ENCODE results near the gene ASB8. TPM values are rescaled to one million over a fixed set of nuclear protein-coding genes. Genes with fewer than 3 reads are reported as not detected.

Gene ASB8, protein sequence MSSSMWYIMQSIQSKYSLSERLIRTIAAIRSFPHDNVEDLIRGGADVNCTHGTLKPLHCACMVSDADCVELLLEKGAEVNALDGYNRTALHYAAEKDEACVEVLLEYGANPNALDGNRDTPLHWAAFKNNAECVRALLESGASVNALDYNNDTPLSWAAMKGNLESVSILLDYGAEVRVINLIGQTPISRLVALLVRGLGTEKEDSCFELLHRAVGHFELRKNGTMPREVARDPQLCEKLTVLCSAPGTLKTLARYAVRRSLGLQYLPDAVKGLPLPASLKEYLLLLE
- polyA plus RNA-seq (2011; rRNA removed): 25.6 and 33.1 TPM in 2 replicates
- 10.7 and 14.4 TPM in 2 replicates for polyA plus RNA-seq (2012; cell fraction: cytosol; rRNA removed)
- polyA plus RNA-seq (2012; cell fraction: nucleus; rRNA removed): 5.8 and 7.9 TPM in 2 replicates
- 16.2 to 19.1 TPM (median 17.8 TPM) in 3 replicates for polyA plus RNA-seq (2017; fragmentation: RNase III; extraction: RNeasy Plus Mini Kit Qiagen cat#74134 plus additional on column Dnase treatment)
- polyA minus RNA-seq (2011; rRNA and poly(A)+ RNA removed): 30.3 and 37.6 TPM in 2 replicates

DNA sequence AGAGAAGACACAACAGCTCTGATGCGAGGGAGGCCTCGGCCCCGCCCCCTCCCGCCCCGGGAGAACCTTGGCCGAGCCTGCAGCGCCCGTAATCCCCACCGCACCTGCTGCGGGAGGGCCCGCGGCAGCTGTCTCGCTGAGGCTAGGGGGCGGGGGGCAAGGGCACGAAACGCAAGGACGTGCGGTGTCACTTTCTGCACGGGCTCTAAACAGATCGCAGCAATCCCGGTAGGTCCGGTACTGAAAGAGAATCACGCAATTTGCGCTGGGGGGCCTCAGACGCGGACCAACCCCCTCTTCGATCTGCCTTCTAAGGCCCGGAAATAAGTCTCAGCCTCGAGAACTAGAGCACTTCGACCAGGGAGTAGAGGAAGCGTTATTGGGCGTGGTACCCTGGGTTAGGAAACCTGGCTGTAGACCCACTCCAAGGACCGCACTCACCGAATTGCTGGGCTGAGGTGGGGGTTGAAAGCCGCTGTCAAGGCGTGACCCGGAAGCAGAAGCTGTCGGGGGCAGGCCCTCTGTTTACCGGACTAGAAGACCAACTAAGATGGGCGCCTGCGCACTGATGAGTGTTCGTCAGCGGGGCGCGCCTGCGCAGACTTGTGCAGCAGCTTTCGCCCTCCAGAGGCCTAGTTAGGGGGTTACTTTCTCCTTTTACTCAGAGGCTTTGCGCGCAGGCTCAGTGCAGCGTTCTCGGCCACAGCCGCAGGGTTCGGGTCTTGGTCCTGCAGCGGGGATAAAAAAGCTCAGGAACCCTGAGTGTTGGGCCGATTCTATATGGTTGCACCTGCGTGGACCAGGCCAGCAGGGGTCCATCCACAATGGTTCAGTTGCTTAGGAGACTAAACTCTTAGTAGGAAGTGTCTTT, at the start of gene ASB8:
ASB8 (minus strand) TSS at position 498 of the 871 bp plus-strand sequence. CDS start 4,019 bp downstream, outside the sequence.
- WGBS (ENCODE audit: missing lambda C conversion rate): under 1% methylated on average over 46 of the region's 56 CpGs
- ATAC-seq: peak; percentile 95 to 97
- POLR2A ChIA-PET: interaction anchor here (0.6 to 3.1 kb wide), 12 partner anchors 9 to 256 kb away, joined by 3 to 24 read pairs (median 4); partner anchors contain the start of genes PFKM, SENP1 and VDR
- Histone ChIP-seq H3K27ac (peak within 1 kb of the TSS; percentile 78 to 87), H3K4me1 (peaks cover 8% of the 10 kb centered on the region; the same call in 1 of the 3 replicates), H3K4me2 (peak within 1 kb of the TSS; percentile 90), H3K4me3 (peak within 1 kb of the TSS; percentile 82), H3K9me3 (no peaks in the 10 kb centered on the region)
- TF ChIP-seq POLR2A (IDR thresholded peaks at IDR 0.05; ENCODE audit: low read length) (peak; percentile 36; the same call in 1 of the 2 replicates), NFE2L2 (conservative IDR thresholded peaks at IDR 0.05; ENCODE audit: low read length) (no peak), ZC3H11A (IDR thresholded peaks at IDR 0.05) (no peak), KDM1A (IDR thresholded peaks at IDR 0.05; ENCODE audit: low read depth) (no peak), HOXB13 (CRISPR knock-in tag; IDR thresholded peaks at IDR 0.05; ENCODE audit: low read depth) (no peak), FOSL2 (IDR thresholded peaks at IDR 0.05) (no peak), FOSL2 (CRISPR knock-in tag; IDR thresholded peaks at IDR 0.05) (no peak), GATA3 (IDR thresholded peaks at IDR 0.05; ENCODE audit: borderline replicate concordance) (no peak), CBX8 (IDR thresholded peaks at IDR 0.05) (no peak), MAZ (IDR thresholded peaks at IDR 0.05; ENCODE audit: borderline replicate concordance, low read depth, low read length) (no peak), EP300 (IDR thresholded peaks at IDR 0.05) (no peak), RNF2 (IDR thresholded peaks at IDR 0.05; ENCODE audit: borderline replicate concordance, low read depth) (no peak), MAFK (IDR thresholded peaks at IDR 0.05; ENCODE audit: partially characterized antibody) (no peak), RARB (CRISPR knock-in tag; IDR thresholded peaks at IDR 0.05) (no peak), JUN (IDR thresholded peaks at IDR 0.05) (peak in 1 of 2 experiments; percentile 64; a peak in 3 of 5 replicates), RCOR1 (IDR thresholded peaks at IDR 0.05; ENCODE audit: low read depth, low read length) (no peak), ZNF302 (CRISPR knock-in tag; IDR thresholded peaks at IDR 0.05) (no peak), FOSB (CRISPR knock-in tag; IDR thresholded peaks at IDR 0.05) (no peak), TP53 (CRISPR knock-in tag; IDR thresholded peaks at IDR 0.05) (no peak), CHD2 (IDR thresholded peaks at IDR 0.05; ENCODE audit: low read length, partially characterized antibody) (peak; percentile 58), HDAC2 (IDR thresholded peaks at IDR 0.05) (no peak)
- TF ChIP-seq, protein P1, sequence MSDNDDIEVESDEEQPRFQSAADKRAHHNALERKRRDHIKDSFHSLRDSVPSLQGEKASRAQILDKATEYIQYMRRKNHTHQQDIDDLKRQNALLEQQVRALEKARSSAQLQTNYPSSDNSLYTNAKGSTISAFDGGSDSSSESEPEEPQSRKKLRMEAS (IDR thresholded peaks at IDR 0.05): peak; percentile 70
- TF ChIP-seq, protein P2, sequence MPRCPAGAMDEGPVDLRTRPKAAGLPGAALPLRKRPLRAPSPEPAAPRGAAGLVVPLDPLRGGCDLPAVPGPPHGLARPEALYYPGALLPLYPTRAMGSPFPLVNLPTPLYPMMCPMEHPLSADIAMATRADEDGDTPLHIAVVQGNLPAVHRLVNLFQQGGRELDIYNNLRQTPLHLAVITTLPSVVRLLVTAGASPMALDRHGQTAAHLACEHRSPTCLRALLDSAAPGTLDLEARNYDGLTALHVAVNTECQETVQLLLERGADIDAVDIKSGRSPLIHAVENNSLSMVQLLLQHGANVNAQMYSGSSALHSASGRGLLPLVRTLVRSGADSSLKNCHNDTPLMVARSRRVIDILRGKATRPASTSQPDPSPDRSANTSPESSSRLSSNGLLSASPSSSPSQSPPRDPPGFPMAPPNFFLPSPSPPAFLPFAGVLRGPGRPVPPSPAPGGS (IDR thresholded peaks at IDR 0.05): 0 out of 3 replicates have a peak, but pooled peaks have one; percentile 10
- TF ChIP-seq, protein P3, sequence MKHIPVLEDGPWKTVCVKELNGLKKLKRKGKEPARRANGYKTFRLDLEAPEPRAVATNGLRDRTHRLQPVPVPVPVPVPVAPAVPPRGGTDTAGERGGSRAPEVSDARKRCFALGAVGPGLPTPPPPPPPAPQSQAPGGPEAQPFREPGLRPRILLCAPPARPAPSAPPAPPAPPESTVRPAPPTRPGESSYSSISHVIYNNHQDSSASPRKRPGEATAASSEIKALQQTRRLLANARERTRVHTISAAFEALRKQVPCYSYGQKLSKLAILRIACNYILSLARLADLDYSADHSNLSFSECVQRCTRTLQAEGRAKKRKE (CRISPR knock-in tag; IDR thresholded peaks at IDR 0.05; ENCODE audit: low read depth): no peak
- TF ChIP-seq, protein P4, sequence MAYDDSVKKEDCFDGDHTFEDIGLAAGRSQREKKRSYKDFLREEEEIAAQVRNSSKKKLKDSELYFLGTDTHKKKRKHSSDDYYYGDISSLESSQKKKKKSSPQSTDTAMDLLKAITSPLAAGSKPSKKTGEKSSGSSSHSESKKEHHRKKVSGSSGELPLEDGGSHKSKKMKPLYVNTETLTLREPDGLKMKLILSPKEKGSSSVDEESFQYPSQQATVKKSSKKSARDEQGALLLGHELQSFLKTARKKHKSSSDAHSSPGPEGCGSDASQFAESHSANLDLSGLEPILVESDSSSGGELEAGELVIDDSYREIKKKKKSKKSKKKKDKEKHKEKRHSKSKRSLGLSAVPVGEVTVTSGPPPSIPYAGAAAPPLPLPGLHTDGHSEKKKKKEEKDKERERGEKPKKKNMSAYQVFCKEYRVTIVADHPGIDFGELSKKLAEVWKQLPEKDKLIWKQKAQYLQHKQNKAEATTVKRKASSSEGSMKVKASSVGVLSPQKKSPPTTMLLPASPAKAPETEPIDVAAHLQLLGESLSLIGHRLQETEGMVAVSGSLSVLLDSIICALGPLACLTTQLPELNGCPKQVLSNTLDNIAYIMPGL (CRISPR knock-in tag; IDR thresholded peaks at IDR 0.05; ENCODE audit: borderline replicate concordance): no peak
- peak; percentile 84 for FAIRE-seq
- peak; percentile 92 to 99 for DNase-seq (ENCODE audit: low read depth in 1 of 2, low spot score in 1 of 2)
- CTCF ChIA-PET: interaction anchor here (0.6 to 2.5 kb wide), 18 partner anchors 8 to 472 kb away, joined by 3 to 11 read pairs (median 3); no protein-coding TSS in a partner anchor

All from A549 (cell line).